SK-N-SH (cell line): Measurements from ENCODE around the gene TSHZ2.

Source experiments
- CTCF ChIP-seq: fragments of 200-600 bp; sonication (generic); IDR thresholded peaks from 2 replicates; pipeline ENCODE4 v1.6.1; 2017; ENCODE audit warnings: antibody characterized with exemption, mild to moderate bottlenecking, moderate library complexity
- FOXJ3 ChIP-seq: sonication (generic); formaldehyde crosslinking; IDR thresholded peaks from 2 replicates; pipeline ENCODE4 v1.5.1; 2020; ENCODE audit warnings: mild to moderate bottlenecking, missing genetic modification reagents
- REST ChIP-seq: IDR thresholded peaks from 2 replicates; pipeline ENCODE4 v1.6.1; 2012; ENCODE audit warnings: mild to moderate bottlenecking, low read depth, low read length, moderate library complexity

GRCh38 chr20:52962183-52962582, 10.0 kb upstream of the TSHZ2 start:
- TF ChIP-seq CTCF (no peak), FOXJ3 (CRISPR knock-in tag) (no peak), REST (no peak)
